GM12892 (cell line): ENCODE data around the gene USP2.

ENCODE experiments used
- POLR2A ChIP-seq: IDR thresholded peaks from 2 replicates; pipeline ENCODE4 v1.6.1; 2011; ENCODE audit warnings: low read depth, low read length, control low read depth
- POLR2AphosphoS5 ChIP-seq: IDR thresholded peaks from 2 replicates; pipeline ENCODE4 v1.6.1; 2011; ENCODE audit warnings: low read depth, low read length, control low read depth

GRCh38 chr11:119342362-119343130, 38.9 kb downstream of the USP2 start:
- TF ChIP-seq POLR2AphosphoS5 (no peak), POLR2A (no peak)
